ENCODE results near the gene MYO7B.

GRCh38 chr2:127634626-127635379 is 99.3 kb downstream of the MYO7B start:
- no peak for TF ChIP-seq CTCF (conservative IDR thresholded peaks at IDR 0.05; ENCODE audit: low read length)
- no peak for TF ChIP-seq EZH2phosphoT487 (IDR thresholded peaks at IDR 0.05; ENCODE audit: borderline replicate concordance, low read depth, low read length)
